ENCODE data around the gene RAB3GAP2. TPM values are rescaled to one million over a fixed set of nuclear protein-coding genes. Genes with fewer than 3 reads are reported as not detected.
A peak's percentile ranks its signal among the peaks of the same experiment; 100 is the strongest.

RAB3GAP2 gene
- total and polyA plus RNA-seq, 2 of the 13 experiments (the other 11 are each of a cell fraction or from before 2014, with no cell fraction given) = 22.6 to 25.0 TPM

DNA sequence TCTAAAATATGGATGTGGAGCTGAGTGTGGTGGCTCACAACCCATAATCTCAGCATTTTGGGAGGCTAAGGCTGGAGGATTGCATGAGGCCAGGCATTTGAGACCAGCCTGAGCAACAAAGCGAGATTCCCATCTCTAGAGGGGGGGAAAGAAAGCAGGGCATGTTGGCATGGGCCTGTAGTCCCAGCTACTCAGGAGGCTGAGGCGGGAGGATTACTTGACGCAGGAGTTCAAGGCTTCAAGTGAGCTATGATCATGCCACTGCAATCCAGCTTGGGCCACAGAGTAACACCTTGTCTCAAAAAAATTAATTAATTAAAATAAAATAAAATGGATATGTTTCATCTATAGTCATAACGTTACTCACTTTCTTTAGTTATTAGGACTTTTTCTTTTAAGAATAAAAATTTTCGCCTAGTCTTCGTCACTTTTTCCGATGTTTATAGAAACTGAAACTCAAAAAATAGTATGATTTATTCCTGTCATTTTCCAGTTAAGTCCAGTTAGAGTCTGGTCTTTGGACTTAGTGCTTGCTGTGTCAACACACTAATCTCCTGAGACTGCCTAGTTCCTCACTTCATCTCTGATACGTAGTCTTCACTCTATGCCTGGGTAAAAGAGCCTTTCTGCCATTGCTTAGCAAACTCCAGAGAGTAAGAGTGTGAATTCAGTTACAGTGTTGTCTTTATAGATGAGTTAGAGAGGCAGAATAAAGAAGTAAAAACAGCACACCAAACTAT lies 150.3 kb downstream of the RAB3GAP2 start:
- H3K79me2 ChIP-seq (ENCODE audit: insufficient read depth, low read length) = no peaks in the 10 kb centered on the region
- H4K20me1 ChIP-seq (ENCODE audit: insufficient read depth, low read length) = no peaks in the 10 kb centered on the region; the same call in 1 of the 2 replicates
- DNase-seq (ENCODE audit: low spot score) (no peak), FAIRE-seq (no peak), ATAC-seq (no peak; the same call in 2 of the 3 replicates)
- BruUV-seq (replicated peaks) = no TSS peak
- intact Hi-C loops (cut with micrococcal nuclease; ENCODE audit: unreplicated experiment) (no loop called here), in situ Hi-C loops (cut with HindIII; ENCODE audit: extremely low pct_ligation_motif_present, low pct_unique_long_range_greater_than_20kb) (loop anchor here (10.0 kb wide), 1 partner anchor 287 kb away; no protein-coding TSS in a partner anchor)
- 0 out of 2 replicates have a peak overlapping the region, but pooled peaks have one; percentile 32 for H3K4me2 ChIP-seq (ENCODE audit: low read depth, low read length)
- H3K9ac ChIP-seq (ENCODE audit: insufficient read depth, low read depth, low read length) = no peak overlapping the region
- H3K36me3 ChIP-seq (replicated peaks in 1 of 2; ENCODE audit: control insufficient read depth in 1 of 2, insufficient read depth in 2 of 2, low read length in 2 of 2) = peaks cover 6 to 15% of the 10 kb centered on the region in 2 experiments
- H3K27me3 ChIP-seq (ENCODE audit: control insufficient read depth in 1 of 2, insufficient read depth in 2 of 2, low read length in 2 of 2) = no peaks in the 10 kb centered on the region; a peak in 1 of 5 replicates
- WGBS (ENCODE audit: low lambda C conversion rate) = 80% methylated on average over 8 of the region's 8 CpGs
- peaks cover 19% of the 10 kb centered on the region for H3K4me1 ChIP-seq (ENCODE audit: insufficient read depth, low read length)
- CTCF ChIA-PET (ENCODE audit: low intra/inter-chr PET ratio, low total read pairs) = no interaction called here
- peak overlapping the region; percentile 28 for H3K27ac ChIP-seq (ENCODE audit: extremely low read length, insufficient read depth, low read length)
- no peak overlapping the region for H3K4me3 ChIP-seq (replicated peaks in 1 of 3; ENCODE audit: insufficient read depth in 1 of 3, low read depth in 2 of 3, low read length in 3 of 3)
- no peak overlapping the region for H2AFZ ChIP-seq (ENCODE audit: low read length)
- TF ChIP-seq HNF4A (CRISPR knock-in tag; IDR thresholded peaks at IDR 0.05) (peak; percentile 75), FOXA1 (IDR thresholded peaks at IDR 0.05) (no peak), FOXA1 (CRISPR knock-in tag; IDR thresholded peaks at IDR 0.05) (peak; percentile 49), ZNF274 (CRISPR knock-in tag; IDR thresholded peaks at IDR 0.05) (no peak), KDM4B (CRISPR knock-in tag; IDR thresholded peaks at IDR 0.05) (no peak)
- TF ChIP-seq, protein P1, sequence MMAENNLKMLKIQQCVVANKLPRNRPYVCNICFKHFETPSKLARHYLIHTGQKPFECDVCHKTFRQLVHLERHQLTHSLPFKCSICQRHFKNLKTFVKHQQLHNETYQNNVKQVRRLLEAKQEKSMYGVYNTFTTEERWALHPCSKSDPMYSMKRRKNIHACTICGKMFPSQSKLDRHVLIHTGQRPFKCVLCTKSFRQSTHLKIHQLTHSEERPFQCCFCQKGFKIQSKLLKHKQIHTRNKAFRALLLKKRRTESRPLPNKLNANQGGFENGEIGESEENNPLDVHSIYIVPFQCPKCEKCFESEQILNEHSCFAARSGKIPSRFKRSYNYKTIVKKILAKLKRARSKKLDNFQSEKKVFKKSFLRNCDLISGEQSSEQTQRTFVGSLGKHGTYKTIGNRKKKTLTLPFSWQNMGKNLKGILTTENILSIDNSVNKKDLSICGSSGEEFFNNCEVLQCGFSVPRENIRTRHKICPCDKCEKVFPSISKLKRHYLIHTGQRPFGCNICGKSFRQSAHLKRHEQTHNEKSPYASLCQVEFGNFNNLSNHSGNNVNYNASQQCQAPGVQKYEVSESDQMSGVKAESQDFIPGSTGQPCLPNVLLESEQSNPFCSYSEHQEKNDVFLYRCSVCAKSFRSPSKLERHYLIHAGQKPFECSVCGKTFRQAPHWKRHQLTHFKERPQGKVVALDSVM (CRISPR knock-in tag; IDR thresholded peaks at IDR 0.05) = peak; percentile 70
- no peaks in the 10 kb centered on the region for H3K9me3 ChIP-seq (ENCODE audit: low read length)
- POLR2A ChIA-PET = no interaction called here
